Stimulated activated naive CD8-positive, alpha-beta T cell treated with anti-CD3 and anti-CD28 coated beads, Interleukin-15, amount 100 ng/mL, for 72 hours (primary cell): ENCODE measurements around the gene CDC37.
"Not testable (repeated sequence)": the region's sequence is repeated elsewhere in the genome, so short reads cannot be mapped to it uniquely, and the experiment has no call there.

Experiments used
- ATAC-seq: fragments of 150-1000 bp; cut with Tn5 transposase; 2 replicates; pipeline ENCODE4 v1.10.0; 2021; ENCODE audit warnings: mild to moderate bottlenecking, moderate library complexity
- DNase-seq, 2 donors: peaks; one replicate each; pipeline ENCODE4 v3.0.0; 2021 to 2022
- H3K27ac Mint-ChIP-seq, 2 donors: one replicate each; pipeline ENCODE4 v1.8.0; 2022; ENCODE audit warnings: mild to moderate bottlenecking in 2 of 2, mixed read lengths in 2 of 2, moderate library complexity in 2 of 2
- H3K27me3 Mint-ChIP-seq: one replicate; pipeline ENCODE4 v1.8.0; 2022; ENCODE audit warnings: mixed read lengths
- H3K4me1 Mint-ChIP-seq: one replicate; pipeline ENCODE4 v1.8.0; 2022; ENCODE audit warnings: mild to moderate bottlenecking, mixed read lengths
- H3K4me3 Mint-ChIP-seq, 2 donors: one replicate each; pipeline ENCODE4 v1.8.0; 2022; ENCODE audit warnings: mild to moderate bottlenecking in 2 of 2, mixed read lengths in 2 of 2, moderate library complexity in 1 of 2
- H3K9me3 Mint-ChIP-seq, 2 donors: one replicate each; pipeline ENCODE4 v1.8.0; 2022; ENCODE audit warnings: mixed read lengths in 2 of 2

CDC37 gene

DNA sequence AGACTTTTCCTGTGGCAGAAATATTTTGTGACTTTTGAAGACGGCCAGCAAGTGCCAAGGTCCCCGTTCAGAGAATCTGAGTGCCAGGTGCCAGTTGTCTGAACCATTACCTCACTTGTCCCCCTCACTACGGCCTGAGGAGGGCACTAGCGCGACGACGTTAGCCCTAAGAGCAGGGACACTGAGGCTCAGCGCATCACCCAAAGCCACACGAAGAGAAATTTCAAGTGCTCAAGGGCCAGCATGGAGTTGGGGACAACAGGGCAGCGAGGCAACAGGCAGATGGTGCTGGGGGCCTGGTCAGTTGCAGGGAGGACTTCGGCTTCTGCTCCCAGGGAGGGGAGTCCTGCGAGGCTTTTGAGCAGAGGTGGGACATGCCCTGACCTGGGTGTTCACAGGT lies 13.5 kb downstream of the CDC37 start:
- H3K9me3 Mint-ChIP-seq = no peaks in the 10 kb centered on the region
- DNase-seq (peak in 1 of 2 donors; percentile 31), ATAC-seq (no peak)
- no peak overlapping the region for H3K27ac Mint-ChIP-seq
- no peaks in the 10 kb centered on the region for H3K27me3 Mint-ChIP-seq
- H3K4me1 Mint-ChIP-seq = peaks cover 35% of the 10 kb centered on the region
- H3K4me3 Mint-ChIP-seq = no peak overlapping the region

DNA sequence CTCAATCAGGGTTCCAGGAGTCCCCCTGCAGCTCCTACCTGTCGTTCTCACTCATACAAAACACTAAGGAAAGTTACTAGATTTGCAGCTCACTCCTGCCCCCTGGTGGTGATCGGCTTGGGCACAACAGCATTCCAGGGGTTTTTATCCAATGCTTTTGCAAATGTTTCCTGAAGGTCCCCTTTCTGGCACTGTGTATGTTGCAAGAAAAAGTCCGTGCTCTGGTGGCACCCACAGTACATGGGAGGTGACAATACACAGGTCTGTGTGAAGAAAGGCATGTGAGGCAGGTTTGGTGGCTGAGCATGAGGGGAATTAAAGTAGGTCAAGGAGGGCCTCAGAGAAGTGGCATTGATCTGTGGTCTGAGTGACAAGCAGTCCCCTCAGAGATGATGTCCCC lies 14.4 kb downstream of the CDC37 start:
- DNase-seq (peak; percentile 61 to 69), ATAC-seq (peak; percentile 47)
- H3K9me3 Mint-ChIP-seq = no peaks in the 10 kb centered on the region
- no peaks in the 10 kb centered on the region for H3K27me3 Mint-ChIP-seq
- H3K4me3 Mint-ChIP-seq = no peak overlapping the region
- no peak overlapping the region for H3K27ac Mint-ChIP-seq
- H3K4me1 Mint-ChIP-seq = peaks cover 35% of the 10 kb centered on the region

DNA sequence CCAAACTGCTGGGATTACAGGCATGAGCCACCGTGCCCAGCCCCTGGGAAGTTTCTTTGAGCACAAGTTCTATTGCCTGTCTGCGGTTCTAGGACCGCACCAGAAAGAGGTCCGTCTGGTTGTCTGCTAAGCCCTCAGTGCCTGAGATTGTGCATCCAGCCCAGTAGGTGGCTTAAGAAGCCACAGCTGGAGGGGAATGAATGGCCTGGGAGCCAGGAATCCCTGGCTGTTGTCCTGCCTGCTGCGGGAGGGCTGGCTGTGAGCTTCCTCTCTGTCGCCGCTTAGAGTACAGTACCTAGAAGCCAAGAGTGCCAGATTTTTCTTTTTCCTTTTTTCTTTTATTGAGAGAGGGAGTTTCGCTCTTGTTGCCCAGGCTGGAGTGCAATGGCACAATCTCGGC lies 18.8 kb downstream of the CDC37 start:
- no peaks in the 10 kb centered on the region for H3K9me3 Mint-ChIP-seq
- no peak overlapping the region for H3K4me3 Mint-ChIP-seq
- DNase-seq = no peak
- ATAC-seq = no peak
- no peak overlapping the region for H3K27ac Mint-ChIP-seq
- no peaks in the 10 kb centered on the region for H3K27me3 Mint-ChIP-seq
- peaks cover 37% of the 10 kb centered on the region for H3K4me1 Mint-ChIP-seq

DNA sequence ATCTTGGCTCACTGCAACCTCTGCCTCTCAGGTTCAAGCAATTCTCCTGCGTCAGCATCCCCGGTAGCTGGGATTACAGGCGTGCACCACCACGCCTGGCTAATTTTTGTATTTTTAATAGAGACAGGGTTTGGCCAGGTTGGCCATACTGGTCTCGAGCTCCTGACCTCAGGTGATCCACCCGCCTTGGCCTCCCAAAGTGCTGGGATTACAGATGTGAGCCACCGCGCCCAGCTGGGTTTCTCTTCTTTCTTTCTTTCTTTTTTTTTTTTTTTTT lies 20.2 kb downstream of the CDC37 start:
- not testable (repeated sequence) for H3K9me3 Mint-ChIP-seq, H3K4me3 Mint-ChIP-seq, DNase-seq, ATAC-seq, H3K27me3 Mint-ChIP-seq
- H3K4me1 Mint-ChIP-seq = peaks cover 40% of the 10 kb centered on the region
- H3K27ac Mint-ChIP-seq = peak overlapping the region in 1 of 2 donors; percentile 90

DNA sequence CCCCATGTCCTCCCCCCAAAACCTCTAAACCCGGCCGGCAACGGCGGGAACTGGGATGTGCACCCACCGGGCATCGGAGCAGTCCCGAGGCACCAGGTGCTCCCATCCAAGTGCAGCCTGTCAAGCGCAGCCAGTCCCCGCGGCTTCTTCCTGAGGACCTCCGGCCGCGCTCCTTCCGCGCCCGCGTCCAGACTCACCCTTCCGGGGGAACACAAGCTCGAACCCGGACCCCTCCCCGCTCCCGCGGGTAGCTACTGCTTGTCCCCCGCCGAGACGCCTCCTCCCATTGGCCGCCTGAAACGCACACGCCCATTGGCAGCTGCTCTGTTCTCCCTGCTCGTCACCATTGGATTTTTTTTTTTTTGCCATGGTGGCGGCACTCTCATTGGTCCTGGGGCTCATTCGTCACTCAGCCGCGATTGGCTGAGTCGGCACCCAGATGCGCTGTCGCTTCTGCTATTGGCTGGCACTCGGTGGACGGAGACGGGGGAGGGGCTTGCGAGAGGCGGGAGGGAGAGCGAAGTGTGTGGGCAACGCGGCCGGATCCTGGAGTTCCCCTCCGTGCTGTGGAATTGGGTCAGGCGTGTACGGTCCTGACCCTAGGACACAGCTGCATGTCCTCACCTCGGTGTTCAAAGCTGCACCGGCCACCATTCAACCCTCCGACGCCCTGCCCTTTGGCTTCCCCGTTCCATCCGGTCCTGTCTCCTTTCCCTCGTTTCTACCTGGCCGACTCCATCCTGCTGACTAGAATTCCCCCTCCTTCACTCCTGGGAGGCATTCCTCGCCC lies 22.8 kb downstream of the CDC37 start, which contains the start of gene TYK2:
TYK2 (minus strand) TSS at position 260 of the 790 bp plus-strand sequence. CDS start 2,166 bp downstream, outside the sequence.
- ATAC-seq (peak; percentile 99), DNase-seq (peak; percentile 95 to 99)
- Mint-ChIP-seq H3K9me3 (no peaks in the 10 kb centered on the region), H3K27me3 (no peaks in the 10 kb centered on the region), H3K4me3 (peak within 1 kb of the TSS; percentile 94 to 99), H3K27ac (peak within 1 kb of the TSS; percentile 95 to 96), H3K4me1 (peaks cover 29% of the 10 kb centered on the region)

DNA sequence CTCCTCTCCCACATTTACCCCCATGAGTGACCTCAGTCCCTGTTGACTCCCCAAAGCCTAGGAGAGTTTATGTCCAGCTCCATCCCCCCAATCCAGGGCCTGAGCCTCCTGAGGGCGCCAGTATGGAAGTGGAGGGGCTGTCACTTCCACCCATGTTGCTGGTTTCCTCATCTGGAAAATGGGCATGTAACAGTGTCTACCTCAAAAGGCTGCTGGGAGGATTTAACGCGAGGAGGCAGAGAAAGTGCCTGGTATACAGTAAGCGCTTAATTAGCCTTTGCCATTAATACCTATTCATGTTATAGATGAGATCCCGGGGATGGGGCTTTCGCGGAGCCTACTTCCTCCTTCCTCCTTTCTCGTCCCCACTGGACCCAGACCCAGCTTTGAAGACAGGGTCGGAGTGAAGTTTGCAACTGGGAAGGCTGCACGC lies 23.4 kb downstream of the CDC37 start:
- peak overlapping the region; percentile 94 to 99 for H3K4me3 Mint-ChIP-seq
- no peaks in the 10 kb centered on the region for H3K27me3 Mint-ChIP-seq
- H3K27ac Mint-ChIP-seq = peak overlapping the region; percentile 95 to 96
- DNase-seq (peak in 1 of 2 donors; percentile 28), ATAC-seq (peak; percentile 6)
- H3K4me1 Mint-ChIP-seq = peaks cover 29% of the 10 kb centered on the region
- no peaks in the 10 kb centered on the region for H3K9me3 Mint-ChIP-seq

DNA sequence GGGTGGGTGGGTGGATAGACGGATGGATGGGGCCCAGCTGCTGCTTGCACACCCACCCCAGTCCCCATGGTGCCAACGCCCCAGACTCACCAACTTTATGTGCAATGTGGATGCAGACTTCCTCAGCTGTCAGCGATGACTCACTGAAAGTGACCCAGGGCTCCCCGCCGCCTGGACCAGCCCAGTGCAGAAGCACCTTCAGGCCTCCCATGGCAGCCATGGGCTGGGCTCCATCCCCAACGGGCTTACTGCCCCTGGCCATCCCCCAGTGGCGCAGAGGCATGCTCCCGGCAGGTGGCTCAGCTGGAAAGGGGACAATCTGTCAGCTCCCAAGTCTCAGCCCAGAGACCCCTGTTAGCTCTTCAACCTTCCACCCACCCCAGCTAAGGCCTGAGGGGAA lies 25.2 kb downstream of the CDC37 start:
- DNase-seq (no peak), ATAC-seq (no peak)
- Mint-ChIP-seq H3K27me3 (no peaks in the 10 kb centered on the region), H3K4me3 (no peak overlapping the region), H3K9me3 (no peaks in the 10 kb centered on the region), H3K27ac (no peak overlapping the region), H3K4me1 (peaks cover 29% of the 10 kb centered on the region)

DNA sequence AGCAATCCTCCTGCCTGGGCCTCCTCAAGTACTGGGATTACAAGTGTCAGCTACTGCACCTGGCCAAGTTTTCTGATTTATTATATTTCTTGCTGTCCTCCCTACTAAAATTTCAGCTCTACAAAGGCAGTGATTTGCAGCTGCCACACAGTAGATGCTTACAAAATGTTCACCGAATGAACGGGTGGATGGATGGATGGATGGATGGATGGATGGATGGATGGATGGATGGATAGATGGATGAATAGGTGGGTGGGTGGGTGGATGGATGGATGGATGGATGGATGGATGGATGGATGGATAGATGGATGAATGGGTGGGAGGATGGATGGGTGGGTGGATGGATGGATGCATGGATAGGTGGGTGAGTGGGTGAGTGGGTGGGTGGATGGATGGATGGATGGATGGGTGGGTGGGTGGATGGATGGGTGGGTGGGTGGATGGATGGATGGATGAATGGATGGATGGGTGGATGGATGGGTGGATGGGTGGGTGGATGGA lies 26.2 kb downstream of the CDC37 start:
- H3K4me1 Mint-ChIP-seq = peaks cover 29% of the 10 kb centered on the region
- not testable (repeated sequence) for ATAC-seq, H3K27ac Mint-ChIP-seq

DNA sequence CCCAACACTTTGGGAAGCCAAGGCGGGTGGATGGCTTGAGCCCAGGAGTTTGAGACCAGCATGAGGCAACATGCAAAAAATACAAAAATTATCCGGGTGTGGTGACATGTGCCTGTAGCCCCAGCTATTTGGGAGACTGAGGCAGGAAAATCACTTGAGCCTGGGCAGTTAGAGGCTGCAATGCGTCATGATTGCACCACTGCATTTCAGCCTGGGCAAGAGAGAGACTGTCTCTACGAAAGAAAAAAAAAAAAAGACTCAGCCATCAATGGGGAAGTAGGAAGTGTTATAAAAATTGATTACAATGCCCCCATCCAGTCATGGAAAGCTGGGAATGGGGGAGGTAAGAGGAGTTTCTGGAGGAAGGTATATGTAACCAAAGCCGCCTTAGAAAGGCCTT lies 28.4 kb downstream of the CDC37 start:
- no peak for DNase-seq
- Mint-ChIP-seq H3K9me3 (no peaks in the 10 kb centered on the region), H3K27me3 (no peaks in the 10 kb centered on the region), H3K4me1 (peaks cover 15% of the 10 kb centered on the region), H3K4me3 (no peak overlapping the region), H3K27ac (peak overlapping the region in 1 of 2 donors; percentile 30)
- no peak for ATAC-seq

More for the DNA sequence above, 26.2 kb downstream of the CDC37 start:
- not testable (repeated sequence) for H3K27me3 Mint-ChIP-seq, H3K4me3 Mint-ChIP-seq, DNase-seq, H3K9me3 Mint-ChIP-seq

DNA sequence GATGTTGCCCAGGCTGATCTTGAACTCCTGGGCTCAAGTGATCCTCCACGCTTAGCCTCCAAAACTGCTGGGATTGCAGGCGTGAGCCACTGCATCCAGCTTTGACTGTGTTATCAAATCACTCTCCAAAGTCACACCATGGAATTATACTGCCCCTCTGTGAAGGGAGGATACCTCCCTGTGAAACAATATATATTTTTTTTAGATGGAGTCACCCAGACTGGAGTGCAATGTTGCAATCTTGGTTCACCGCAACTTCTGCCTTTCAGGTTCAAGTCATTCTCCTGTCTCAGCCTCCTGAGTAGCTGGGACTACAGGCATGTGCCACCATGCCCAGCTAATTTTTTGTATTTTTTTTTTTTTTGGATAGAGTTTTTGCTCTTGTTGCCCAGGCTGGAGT lies 30.7 kb downstream of the CDC37 start:
- Mint-ChIP-seq H3K27me3 (no peaks in the 10 kb centered on the region), H3K4me1 (peaks cover 20% of the 10 kb centered on the region), H3K4me3 (no peak overlapping the region), H3K9me3 (no peaks in the 10 kb centered on the region), H3K27ac (no peak overlapping the region)
- no peak for DNase-seq
- no peak for ATAC-seq

DNA sequence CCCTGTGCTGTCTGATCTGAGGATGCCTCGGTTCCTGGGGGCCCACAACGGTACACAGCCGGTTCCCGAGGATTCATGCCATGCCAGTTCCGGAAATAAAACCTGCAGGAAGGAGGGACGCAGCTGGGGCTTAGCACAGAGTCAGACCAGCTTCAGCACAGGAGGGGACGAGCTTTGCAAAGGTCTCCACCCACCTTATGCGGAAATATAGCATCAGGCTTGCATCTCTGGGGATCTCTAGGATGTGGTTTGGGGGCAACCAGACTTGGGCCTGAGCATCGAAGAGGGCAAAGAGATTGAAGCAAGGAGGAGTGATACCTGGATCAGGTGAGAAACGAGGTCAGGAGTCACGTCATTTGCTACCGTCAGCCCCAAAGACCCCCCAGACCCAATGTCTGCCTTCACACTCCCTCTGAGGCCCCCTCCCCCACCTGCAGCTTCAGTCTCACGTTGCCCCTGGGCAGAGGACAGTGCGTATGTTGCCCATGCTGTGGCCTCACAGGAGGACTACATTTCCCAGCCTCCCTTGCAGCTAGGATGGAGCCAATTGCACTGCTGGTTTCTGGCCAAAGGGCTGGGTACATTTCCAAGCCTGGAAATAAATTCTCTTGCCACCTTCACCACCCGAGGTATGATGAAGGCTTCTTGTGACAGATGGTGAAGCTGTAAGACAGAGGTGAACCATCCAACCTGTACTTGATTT lies 35.1 kb downstream of the CDC37 start:
- no peak overlapping the region for H3K27ac Mint-ChIP-seq
- no peak for DNase-seq
- ATAC-seq = peak; percentile 39
- H3K27me3 Mint-ChIP-seq = no peaks in the 10 kb centered on the region
- H3K9me3 Mint-ChIP-seq = no peaks in the 10 kb centered on the region
- H3K4me1 Mint-ChIP-seq = peaks cover 20% of the 10 kb centered on the region
- no peak overlapping the region for H3K4me3 Mint-ChIP-seq

DNA sequence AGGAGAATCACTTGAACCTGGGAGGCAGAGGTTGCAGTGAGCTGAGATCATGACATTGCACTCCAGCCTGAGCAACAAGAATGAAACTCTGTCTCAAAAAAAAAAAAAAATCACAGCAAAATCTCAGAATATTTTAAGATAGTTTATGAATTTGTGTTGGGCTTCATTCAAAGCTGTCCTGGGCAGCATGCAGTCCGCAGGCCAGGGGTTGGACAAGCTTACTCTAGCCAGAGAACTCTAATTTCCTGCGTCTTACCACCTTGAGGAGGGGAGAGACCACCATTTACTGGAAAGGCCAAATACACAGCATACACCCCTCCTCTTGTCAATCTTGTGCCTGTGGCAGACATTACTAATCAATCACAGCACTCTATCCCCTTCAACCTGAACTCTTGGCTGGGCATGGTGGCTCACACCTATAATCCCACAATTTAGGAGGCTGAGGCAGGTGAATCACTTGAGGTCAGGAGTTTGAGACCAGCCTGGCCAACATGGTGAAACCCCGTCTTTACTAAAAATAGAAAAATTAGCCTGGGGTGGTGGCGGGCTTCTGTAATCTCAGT lies 36.3 kb downstream of the CDC37 start:
- not testable (repeated sequence) for H3K9me3 Mint-ChIP-seq, H3K27me3 Mint-ChIP-seq, ATAC-seq, H3K4me3 Mint-ChIP-seq, H3K27ac Mint-ChIP-seq, DNase-seq
- peaks cover 20% of the 10 kb centered on the region for H3K4me1 Mint-ChIP-seq

DNA sequence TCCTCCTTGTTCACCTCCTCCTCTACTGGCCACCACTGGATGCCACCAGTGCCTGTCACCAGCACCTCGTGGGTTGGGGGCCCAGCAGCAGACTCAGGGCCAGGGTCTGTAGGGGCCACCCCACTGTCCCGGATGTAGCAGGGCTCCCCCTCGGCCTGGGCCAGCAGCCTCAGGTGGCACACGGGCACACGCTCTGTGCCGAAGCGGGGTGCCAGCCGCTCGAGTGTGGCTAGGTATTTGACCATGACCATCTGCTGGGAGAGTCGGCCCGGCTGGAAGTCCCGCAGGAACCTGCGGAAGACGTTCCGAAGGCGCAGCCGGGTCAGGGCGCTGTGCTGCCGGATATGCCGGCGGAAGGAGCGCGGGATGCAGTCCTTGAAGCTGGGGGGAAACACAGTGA lies 37.8 kb downstream of the CDC37 start:
- DNase-seq (no peak), ATAC-seq (no peak)
- Mint-ChIP-seq H3K4me1 (peaks cover 20% of the 10 kb centered on the region), H3K27me3 (no peaks in the 10 kb centered on the region), H3K4me3 (no peak overlapping the region), H3K27ac (no peak overlapping the region), H3K9me3 (no peaks in the 10 kb centered on the region)

DNA sequence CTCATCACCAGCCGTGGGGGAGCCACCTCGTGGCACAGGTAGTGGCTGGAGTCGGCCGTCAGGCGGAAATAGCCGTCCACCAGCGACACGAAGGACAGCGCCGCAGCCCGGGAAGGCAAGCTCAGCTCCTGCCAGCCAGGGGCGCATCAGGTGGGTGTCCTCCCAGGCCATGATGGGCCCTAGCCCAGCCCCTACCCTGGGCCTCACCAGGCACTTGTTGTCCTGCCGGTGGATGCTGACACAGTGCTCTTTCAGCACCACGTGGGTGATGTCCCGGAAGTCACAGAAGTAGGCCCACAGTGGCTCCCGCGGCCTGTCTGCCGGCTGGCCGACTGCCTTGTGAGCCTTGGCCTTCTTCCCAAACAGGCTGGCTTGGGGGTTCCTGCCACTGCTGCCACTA lies 38.7 kb downstream of the CDC37 start:
- Mint-ChIP-seq H3K4me3 (no peak overlapping the region), H3K27me3 (no peaks in the 10 kb centered on the region), H3K27ac (no peak overlapping the region), H3K4me1 (peaks cover 19% of the 10 kb centered on the region), H3K9me3 (no peaks in the 10 kb centered on the region)
- DNase-seq (no peak), ATAC-seq (no peak)

DNA sequence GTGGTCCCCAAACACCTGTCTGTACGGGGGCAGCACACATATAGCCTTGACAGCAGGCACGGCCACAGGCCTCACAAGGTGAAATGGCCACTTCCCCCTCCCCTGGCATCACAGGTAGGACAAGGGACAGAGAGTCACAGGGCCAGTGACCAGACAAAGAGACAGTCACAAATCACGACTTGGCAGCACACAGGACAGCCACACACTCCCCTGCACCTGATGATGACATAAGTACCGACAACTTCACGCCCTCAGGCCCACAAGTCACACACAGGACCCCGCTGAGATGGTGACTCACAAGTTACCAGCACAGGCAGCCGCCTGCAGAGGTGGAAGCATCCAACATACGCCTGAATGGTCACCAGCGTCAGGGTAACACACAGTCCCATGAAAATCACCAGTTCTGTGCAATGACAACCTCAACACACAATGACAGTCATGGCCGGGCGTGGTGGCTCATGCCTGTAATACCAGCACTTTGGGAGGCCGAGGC lies 39.5 kb downstream of the CDC37 start:
- Mint-ChIP-seq H3K4me1 (peaks cover 11% of the 10 kb centered on the region), H3K4me3 (no peak overlapping the region), H3K9me3 (no peaks in the 10 kb centered on the region), H3K27ac (no peak overlapping the region), H3K27me3 (no peaks in the 10 kb centered on the region)
- no peak for DNase-seq
- no peak for ATAC-seq

DNA sequence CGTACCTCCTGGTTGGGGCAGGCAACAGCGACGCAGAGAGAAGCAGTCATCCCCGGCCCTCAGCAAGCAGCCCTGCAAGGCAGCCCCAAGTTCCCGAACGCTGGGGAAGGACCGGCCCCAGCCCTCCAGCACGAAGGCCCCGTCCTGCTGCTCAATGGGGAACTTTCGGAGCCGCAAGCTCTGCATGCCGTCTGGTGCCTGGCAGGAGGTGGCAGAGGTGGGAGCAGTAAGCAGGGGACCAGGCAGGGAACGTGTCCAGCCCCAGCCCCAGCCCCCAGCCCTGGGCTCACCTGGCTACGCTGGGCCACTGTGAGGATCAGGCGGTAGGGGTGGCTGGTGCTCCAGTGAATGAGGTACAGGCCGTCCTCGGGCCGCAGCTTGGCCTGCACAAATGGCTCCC lies 41.1 kb downstream of the CDC37 start:
- ATAC-seq = no peak
- no peaks in the 10 kb centered on the region for H3K27me3 Mint-ChIP-seq
- H3K4me1 Mint-ChIP-seq = no peaks in the 10 kb centered on the region

More for the DNA sequence above, 41.1 kb downstream of the CDC37 start:
- Mint-ChIP-seq H3K27ac (no peak overlapping the region), H3K4me3 (no peak overlapping the region), H3K9me3 (no peaks in the 10 kb centered on the region)
- no peak for DNase-seq
